Liver (tissue), 9 donors: ENCODE measurements around the gene ATXN7L3B. TPM values are rescaled to one million over a fixed set of nuclear protein-coding genes. Genes with fewer than 3 reads are reported as not detected.

Experiments used
- DNase-seq: peaks from one replicate; pipeline ENCODE4 v3.0.0-alpha.2; 2017; ENCODE audit warnings: low spot score
- H3K27ac ChIP-seq, 2 donors: one replicate each; pipeline ENCODE4 v1.7.0; 2013; ENCODE audit warnings: inconsistent platforms in 2 of 2, low read length in 2 of 2, control low read depth in 1 of 2, low read depth in 1 of 2, mild to moderate bottlenecking in 1 of 2
- H3K27me3 ChIP-seq, 4 donors: one replicate each; pipeline versions ENCODE4 v1.6.1 to v1.7.0; 2013; ENCODE audit warnings: low read length in 3 of 4, inconsistent platforms in 1 of 4, mild to moderate bottlenecking in 1 of 4, moderate library complexity in 1 of 4; ENCODE audit not compliant: control insufficient read depth in 4 of 4, insufficient read depth in 4 of 4
- H3K36me3 ChIP-seq, 4 donors: one replicate each; pipeline versions ENCODE4 v1.6.1 to v1.7.0; 2013; ENCODE audit warnings: low read length in 3 of 4, mild to moderate bottlenecking in 3 of 4, low read depth in 1 of 4, moderate library complexity in 1 of 4; ENCODE audit not compliant: control insufficient read depth in 4 of 4, insufficient read depth in 3 of 4
- H3K4me1 ChIP-seq, 4 donors: one replicate each; pipeline versions ENCODE4 v1.6.1 to v1.7.0; 2013; ENCODE audit warnings: low read length in 3 of 4, mild to moderate bottlenecking in 3 of 4, moderate library complexity in 1 of 4; ENCODE audit not compliant: control insufficient read depth in 4 of 4, insufficient read depth in 4 of 4
- H3K4me3 ChIP-seq, 3 donors: one replicate each; pipeline versions ENCODE4 v1.6.1 to v1.7.0; 2013; ENCODE audit warnings: low read length in 3 of 3, control low read depth in 1 of 3, low read depth in 1 of 3, mild to moderate bottlenecking in 1 of 3
- H3K9ac ChIP-seq, 2 donors: one replicate each; pipeline ENCODE4 v1.7.0; 2013; ENCODE audit warnings: low read length in 2 of 2, mild to moderate bottlenecking in 2 of 2, moderate library complexity in 2 of 2, control low read depth in 1 of 2, low read depth in 1 of 2
- H3K9me3 ChIP-seq, 4 donors: one replicate each; pipeline versions ENCODE4 v1.6.1 to v1.7.0; 2013; ENCODE audit warnings: low read length in 3 of 4; ENCODE audit not compliant: control insufficient read depth in 4 of 4
- EGR1 ChIP-seq, 2 donors: IDR thresholded peaks; 2 replicates each; pipeline ENCODE4 v1.6.1; 2016 to 2018; ENCODE audit warnings: antibody characterized with exemption in 2 of 2, low read depth in 2 of 2
- FOXA1 ChIP-seq: IDR thresholded peaks from 2 replicates; pipeline ENCODE4 v1.6.1; 2016; ENCODE audit warnings: antibody characterized with exemption
- FOXA2 ChIP-seq: IDR thresholded peaks from 2 replicates; pipeline ENCODE4 v1.6.1; 2016; ENCODE audit warnings: antibody characterized with exemption
- GABPA ChIP-seq, 2 donors: IDR thresholded peaks in 1 of 2; conservative IDR thresholded peaks in 1 of 2; 2 replicates each; pipeline ENCODE4 v1.6.1; 2016; ENCODE audit warnings: antibody characterized with exemption in 2 of 2, mild to moderate bottlenecking in 1 of 2, moderate library complexity in 1 of 2
- HNF4G ChIP-seq: IDR thresholded peaks from 2 replicates; pipeline ENCODE4 v1.6.1; 2016; ENCODE audit warnings: antibody characterized with exemption
- JUND ChIP-seq, 2 donors: IDR thresholded peaks; 2 replicates each; pipeline ENCODE4 v1.6.1; 2016; ENCODE audit warnings: antibody characterized with exemption in 2 of 2
- NR2F2 ChIP-seq: IDR thresholded peaks from 2 replicates; pipeline ENCODE4 v1.6.1; 2016; ENCODE audit warnings: antibody characterized with exemption
- RAD21 ChIP-seq, 2 donors: IDR thresholded peaks; 2 replicates each; pipeline ENCODE4 v1.6.1; 2016; ENCODE audit warnings: antibody characterized with exemption in 2 of 2, mild to moderate bottlenecking in 2 of 2
- RXRA ChIP-seq, 2 donors: IDR thresholded peaks; 2 replicates each; pipeline ENCODE4 v1.6.1; 2017 to 2018; ENCODE audit warnings: antibody characterized with exemption in 2 of 2, mild to moderate bottlenecking in 1 of 2
- SP1 ChIP-seq: IDR thresholded peaks from 2 replicates; pipeline ENCODE4 v1.6.1; 2018; ENCODE audit warnings: antibody characterized with exemption, mild to moderate bottlenecking
- TAF1 ChIP-seq: conservative IDR thresholded peaks from 2 replicates; pipeline ENCODE4 v1.6.1; 2016; ENCODE audit warnings: antibody characterized with exemption, mild to moderate bottlenecking
- YY1 ChIP-seq: IDR thresholded peaks from 2 replicates; pipeline ENCODE4 v1.6.1; 2016; ENCODE audit warnings: antibody characterized with exemption, mild to moderate bottlenecking
- WGBS: extraction: QIAGEN DNeasy Blood & Tissue Kit; methylation state at CpG from one replicate; pipeline ENCODE4 v1.1.7; 2013; 5-methylcytosine and 5-hydroxymethylcytosine counted together
- polyA plus RNA-seq, 2 donors: library from polyadenylated mRNA; stranded (reverse) in 1 of 2; unstranded in 1 of 2; fragments of 200-250 nt in 1 of 2; fragments of >200 nt in 1 of 2; fragmentation: Nextera tagmentation in 1 of 2; extraction: Ambion mirVana in 1 of 2; gene quantifications; one replicate each; pipeline versions ENCODE4 v1.2.1 to v1.2.3, GENCODE V29; 2013 to 2015
- total RNA-seq, 2 donors: library from RNA; depleted of rRNA; stranded (reverse); fragments of >200 nt; gene quantifications; one replicate each; pipeline ENCODE4 v1.2.3, GENCODE V29; 2014
- TF ChIP-seq, protein P1 (sequence below): fragments of 150-350 bp; IDR thresholded peaks from 2 replicates; pipeline ENCODE4 v1.5.1; 2017; ENCODE audit warnings: improper control_type of control experiment, low read depth, low read length; ENCODE audit not compliant: missing input control
- TF ChIP-seq, protein P2 (sequence below): IDR thresholded peaks from 2 replicates; pipeline ENCODE4 v1.6.1; 2016; ENCODE audit warnings: antibody characterized with exemption
- TF ChIP-seq, protein P3 (sequence below): IDR thresholded peaks from 2 replicates; pipeline ENCODE4 v1.6.1; 2016; ENCODE audit warnings: antibody characterized with exemption
- TF ChIP-seq, protein P4 (sequence below): IDR thresholded peaks from 2 replicates; pipeline ENCODE4 v1.6.1; 2016; ENCODE audit warnings: antibody characterized with exemption, mild to moderate bottlenecking
- donor health status: healthy.
- donor health status: healthy.
- donor health status: healthy.
- donor health status: healthy.
- donor health status: healthy.

ATXN7L3B gene
- total and polyA plus RNA-seq, 4 donors = 9.0 to 19.4 (median 12.6) TPM

DNA sequence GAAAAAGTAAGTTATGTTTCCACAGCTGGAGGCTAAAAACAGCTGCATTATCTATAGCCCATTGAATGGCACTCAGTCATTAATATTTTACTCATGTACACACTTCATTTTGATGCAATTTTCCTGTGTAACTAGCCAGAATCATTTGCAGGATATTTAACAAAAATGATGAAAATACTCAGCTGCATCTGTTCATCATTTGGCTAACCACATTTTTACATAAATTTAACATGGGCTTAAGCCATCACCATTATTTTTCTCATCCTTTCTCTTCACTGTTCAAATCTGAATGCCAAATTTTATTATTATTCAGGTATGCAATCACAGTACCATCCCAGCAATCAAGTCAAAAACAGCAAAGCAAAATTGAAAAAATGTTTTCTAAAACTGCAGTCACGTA lies 41.8 kb downstream of the ATXN7L3B start:
- Histone ChIP-seq H3K36me3 (no peaks in the 10 kb centered on the region), H3K4me3 (no peak overlapping the region), H3K4me1 (no peaks in the 10 kb centered on the region), H3K9ac (no peak overlapping the region), H3K27me3 (no peaks in the 10 kb centered on the region), H3K27ac (no peak overlapping the region), H3K9me3 (no peaks in the 10 kb centered on the region)
- TF ChIP-seq SP1 (no peak), TAF1 (no peak), YY1 (no peak)
- TF ChIP-seq, protein P1, sequence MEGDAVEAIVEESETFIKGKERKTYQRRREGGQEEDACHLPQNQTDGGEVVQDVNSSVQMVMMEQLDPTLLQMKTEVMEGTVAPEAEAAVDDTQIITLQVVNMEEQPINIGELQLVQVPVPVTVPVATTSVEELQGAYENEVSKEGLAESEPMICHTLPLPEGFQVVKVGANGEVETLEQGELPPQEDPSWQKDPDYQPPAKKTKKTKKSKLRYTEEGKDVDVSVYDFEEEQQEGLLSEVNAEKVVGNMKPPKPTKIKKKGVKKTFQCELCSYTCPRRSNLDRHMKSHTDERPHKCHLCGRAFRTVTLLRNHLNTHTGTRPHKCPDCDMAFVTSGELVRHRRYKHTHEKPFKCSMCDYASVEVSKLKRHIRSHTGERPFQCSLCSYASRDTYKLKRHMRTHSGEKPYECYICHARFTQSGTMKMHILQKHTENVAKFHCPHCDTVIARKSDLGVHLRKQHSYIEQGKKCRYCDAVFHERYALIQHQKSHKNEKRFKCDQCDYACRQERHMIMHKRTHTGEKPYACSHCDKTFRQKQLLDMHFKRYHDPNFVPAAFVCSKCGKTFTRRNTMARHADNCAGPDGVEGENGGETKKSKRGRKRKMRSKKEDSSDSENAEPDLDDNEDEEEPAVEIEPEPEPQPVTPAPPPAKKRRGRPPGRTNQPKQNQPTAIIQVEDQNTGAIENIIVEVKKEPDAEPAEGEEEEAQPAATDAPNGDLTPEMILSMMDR = no peak
- TF ChIP-seq, protein P2, sequence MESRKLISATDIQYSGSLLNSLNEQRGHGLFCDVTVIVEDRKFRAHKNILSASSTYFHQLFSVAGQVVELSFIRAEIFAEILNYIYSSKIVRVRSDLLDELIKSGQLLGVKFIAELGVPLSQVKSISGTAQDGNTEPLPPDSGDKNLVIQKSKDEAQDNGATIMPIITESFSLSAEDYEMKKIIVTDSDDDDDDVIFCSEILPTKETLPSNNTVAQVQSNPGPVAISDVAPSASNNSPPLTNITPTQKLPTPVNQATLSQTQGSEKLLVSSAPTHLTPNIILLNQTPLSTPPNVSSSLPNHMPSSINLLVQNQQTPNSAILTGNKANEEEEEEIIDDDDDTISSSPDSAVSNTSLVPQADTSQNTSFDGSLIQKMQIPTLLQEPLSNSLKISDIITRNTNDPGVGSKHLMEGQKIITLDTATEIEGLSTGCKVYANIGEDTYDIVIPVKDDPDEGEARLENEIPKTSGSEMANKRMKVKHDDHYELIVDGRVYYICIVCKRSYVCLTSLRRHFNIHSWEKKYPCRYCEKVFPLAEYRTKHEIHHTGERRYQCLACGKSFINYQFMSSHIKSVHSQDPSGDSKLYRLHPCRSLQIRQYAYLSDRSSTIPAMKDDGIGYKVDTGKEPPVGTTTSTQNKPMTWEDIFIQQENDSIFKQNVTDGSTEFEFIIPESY = no peak
- DNase-seq = no peak
- WGBS = 80% methylated on average over 1 of the region's 1 CpG

DNA sequence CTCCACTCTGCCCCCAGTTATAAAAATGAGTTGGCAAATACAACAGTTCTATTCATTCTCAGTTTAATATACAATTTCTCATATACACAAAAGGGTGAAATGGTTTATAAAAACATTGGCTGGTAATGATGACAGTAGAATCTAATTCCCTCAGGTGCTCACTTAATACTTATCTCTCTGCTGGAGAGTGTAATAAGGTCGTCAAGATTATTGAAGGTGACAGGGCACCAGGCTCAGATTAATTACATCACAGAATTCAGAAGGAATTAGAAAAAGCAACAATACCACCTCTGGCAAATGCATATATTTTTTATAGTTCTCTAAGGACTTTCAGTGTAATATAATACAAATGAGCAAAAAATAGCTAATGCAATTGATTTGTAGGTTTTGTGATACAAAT lies 42.3 kb downstream of the ATXN7L3B start:
- Histone ChIP-seq H3K9me3 (no peaks in the 10 kb centered on the region), H3K4me3 (no peak overlapping the region), H3K36me3 (no peaks in the 10 kb centered on the region), H3K4me1 (no peaks in the 10 kb centered on the region), H3K27ac (no peak overlapping the region), H3K27me3 (no peaks in the 10 kb centered on the region), H3K9ac (no peak overlapping the region)
- DNase-seq = no peak
- TF ChIP-seq, protein P3, sequence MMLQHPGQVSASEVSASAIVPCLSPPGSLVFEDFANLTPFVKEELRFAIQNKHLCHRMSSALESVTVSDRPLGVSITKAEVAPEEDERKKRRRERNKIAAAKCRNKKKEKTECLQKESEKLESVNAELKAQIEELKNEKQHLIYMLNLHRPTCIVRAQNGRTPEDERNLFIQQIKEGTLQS = no peak
- TF ChIP-seq HNF4G = no peak
- no peak for TF ChIP-seq SP1
- no peak for TF ChIP-seq RAD21 (IDR thresholded peaks at IDR 0.05)
- no peak for TF ChIP-seq JUND (IDR thresholded peaks at IDR 0.05)
- no peak for TF ChIP-seq YY1
- TF ChIP-seq, protein P1 = no peak
- no peak for TF ChIP-seq NR2F2
- no peak for TF ChIP-seq TAF1
- no peak for TF ChIP-seq FOXA1
- TF ChIP-seq RXRA (IDR thresholded peaks at IDR 0.05) = no peak
- TF ChIP-seq EGR1 (IDR thresholded peaks at IDR 0.05; ENCODE audit: low read depth in 2 of 2) = no peak
- no peak for TF ChIP-seq GABPA (IDR thresholded peaks at IDR 0.05 in 1 of 2, conservative IDR thresholded peaks at IDR 0.05 in 1 of 2)
- TF ChIP-seq, protein P4, sequence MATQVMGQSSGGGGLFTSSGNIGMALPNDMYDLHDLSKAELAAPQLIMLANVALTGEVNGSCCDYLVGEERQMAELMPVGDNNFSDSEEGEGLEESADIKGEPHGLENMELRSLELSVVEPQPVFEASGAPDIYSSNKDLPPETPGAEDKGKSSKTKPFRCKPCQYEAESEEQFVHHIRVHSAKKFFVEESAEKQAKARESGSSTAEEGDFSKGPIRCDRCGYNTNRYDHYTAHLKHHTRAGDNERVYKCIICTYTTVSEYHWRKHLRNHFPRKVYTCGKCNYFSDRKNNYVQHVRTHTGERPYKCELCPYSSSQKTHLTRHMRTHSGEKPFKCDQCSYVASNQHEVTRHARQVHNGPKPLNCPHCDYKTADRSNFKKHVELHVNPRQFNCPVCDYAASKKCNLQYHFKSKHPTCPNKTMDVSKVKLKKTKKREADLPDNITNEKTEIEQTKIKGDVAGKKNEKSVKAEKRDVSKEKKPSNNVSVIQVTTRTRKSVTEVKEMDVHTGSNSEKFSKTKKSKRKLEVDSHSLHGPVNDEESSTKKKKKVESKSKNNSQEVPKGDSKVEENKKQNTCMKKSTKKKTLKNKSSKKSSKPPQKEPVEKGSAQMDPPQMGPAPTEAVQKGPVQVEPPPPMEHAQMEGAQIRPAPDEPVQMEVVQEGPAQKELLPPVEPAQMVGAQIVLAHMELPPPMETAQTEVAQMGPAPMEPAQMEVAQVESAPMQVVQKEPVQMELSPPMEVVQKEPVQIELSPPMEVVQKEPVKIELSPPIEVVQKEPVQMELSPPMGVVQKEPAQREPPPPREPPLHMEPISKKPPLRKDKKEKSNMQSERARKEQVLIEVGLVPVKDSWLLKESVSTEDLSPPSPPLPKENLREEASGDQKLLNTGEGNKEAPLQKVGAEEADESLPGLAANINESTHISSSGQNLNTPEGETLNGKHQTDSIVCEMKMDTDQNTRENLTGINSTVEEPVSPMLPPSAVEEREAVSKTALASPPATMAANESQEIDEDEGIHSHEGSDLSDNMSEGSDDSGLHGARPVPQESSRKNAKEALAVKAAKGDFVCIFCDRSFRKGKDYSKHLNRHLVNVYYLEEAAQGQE = no peak
- TF ChIP-seq, protein P2 = no peak
- TF ChIP-seq FOXA2 = no peak
- 29% methylated on average over 1 of the region's 1 CpG for WGBS
